Left hindlimb (tissue), 1 donor: Measurements from ENCODE around the gene CENPO.
A peak's percentile ranks its signal among the peaks of the same experiment; 100 is the strongest.

ENCODE experiments used
- DNase-seq: peaks from one replicate; pipeline ENCODE4 v3.0.0-alpha.2; 2018

CENPO gene

GRCh38 chr2:24839729-24840128, 46.5 kb downstream of the CENPO start:
- DNase-seq: no peak

DNA sequence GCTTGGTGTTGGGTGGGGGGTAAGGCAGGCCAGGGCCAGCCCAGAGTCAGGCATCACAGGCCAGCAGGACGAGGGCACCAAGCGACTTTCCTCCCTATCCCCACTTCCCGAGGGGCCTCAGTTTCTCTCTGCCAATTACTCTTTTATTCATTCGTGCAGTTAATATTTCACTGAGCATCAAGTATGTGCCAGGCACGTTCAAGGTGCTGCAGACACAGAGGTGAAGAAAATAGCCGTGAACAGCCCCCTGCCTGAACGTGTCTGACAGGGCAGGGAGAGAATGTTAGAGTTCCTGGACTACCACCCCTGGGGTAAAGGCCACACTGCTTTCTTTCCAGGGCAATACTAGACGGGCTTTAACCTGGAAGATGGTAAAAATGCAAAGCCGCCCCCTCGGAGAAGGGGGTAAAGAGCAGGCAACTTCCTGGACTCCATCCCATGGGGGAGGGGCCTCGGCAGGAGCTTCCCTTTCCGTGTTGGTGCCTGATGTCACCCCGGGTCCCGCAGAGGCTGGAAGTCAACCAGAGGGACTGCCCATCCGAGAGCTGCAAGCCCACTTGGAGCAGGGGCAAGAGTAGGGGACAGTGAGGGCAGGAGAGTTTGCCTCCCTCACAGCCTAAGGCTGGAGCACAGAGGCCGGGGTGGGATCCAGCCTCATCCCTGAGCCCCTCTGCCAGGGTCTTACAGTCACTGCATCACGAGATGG, 47.1 kb downstream of the CENPO start:
- DNase-seq: no peak

GRCh38 chr2:24840962-24841945, 48.0 kb downstream of the CENPO start:
- DNase-seq: peak; percentile 26

DNA sequence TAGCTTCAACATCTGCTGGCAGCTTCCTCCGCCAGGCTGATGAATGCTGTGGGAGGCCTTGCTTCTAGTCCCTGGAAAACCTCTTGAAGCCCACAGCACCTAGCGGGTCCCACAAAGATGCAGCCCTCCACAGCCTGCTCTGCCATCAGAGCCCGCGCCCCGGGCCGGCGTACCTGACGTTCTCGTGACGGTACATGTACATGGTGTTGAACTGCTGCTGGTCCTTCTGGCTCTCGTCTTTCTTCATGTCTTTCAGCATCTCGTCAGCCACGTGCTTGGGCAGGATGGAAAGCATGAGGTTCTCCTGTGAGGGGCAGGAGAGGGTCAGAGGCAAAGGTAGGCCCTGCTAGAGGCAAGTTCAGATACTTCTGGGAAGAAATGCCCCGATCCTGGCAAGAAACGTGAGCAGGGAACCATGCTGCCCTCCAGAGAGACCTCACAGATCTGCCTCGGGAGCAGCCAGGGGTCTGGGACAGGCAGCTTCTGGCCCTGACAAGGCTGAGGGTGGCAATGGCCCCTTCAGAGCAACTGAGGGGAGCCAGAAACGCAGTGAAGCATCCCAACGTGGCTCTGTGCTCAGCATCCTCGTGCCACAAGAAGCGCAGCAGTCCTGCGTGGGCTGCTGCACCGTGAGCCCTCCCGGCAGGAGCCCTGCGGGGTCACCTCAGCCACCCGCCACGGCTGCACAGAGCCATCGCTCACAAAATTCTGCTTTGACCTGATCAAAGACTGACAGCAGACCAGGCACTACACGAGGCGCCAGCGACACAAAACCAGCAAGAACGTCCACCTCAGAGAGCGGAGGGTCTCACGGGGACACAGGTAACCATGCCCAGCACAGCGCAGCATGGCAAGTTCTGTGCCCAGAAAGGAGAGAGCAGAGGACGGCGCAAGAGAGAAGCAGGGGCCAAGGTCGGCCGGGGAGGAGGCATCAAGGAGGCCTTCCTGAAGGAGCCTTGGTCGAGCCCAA, 49.1 kb downstream of the CENPO start:
- DNase-seq: peak; percentile 26

GRCh38 chr2:24843330-24843860, 50.2 kb downstream of the CENPO start:
- DNase-seq: peak; percentile 3

DNA sequence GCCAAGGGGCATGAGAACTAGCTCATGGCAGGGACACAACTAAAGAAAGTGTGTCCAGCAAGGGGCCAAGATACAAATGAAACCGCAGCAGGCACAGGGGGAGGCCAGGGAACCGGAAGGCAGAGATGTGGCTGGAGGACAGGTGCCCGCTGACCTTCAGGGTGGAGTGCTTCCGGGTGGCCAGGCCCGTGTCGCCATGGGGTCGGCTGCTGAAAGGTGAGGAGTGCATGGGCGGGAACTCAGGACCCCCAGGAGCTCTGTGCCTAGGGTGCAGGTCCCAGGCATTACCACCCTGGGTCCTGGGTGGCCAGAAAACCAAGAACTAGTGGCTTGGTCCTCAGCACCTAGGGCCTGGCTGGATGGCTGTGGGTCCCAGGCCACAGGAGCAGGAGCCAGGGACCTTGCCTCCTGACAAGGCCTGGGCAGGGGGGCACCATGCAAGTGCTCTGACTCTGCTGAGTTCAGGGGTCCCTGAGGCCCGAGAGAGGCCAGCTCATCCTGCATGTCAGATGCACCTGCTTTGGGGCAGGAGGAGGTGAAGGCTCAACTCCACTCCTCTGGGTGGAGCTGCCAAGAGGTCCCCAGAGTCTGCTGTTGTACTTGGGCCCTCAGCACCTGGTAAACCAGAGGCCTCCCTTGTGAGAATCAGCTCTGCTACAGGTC, 50.9 kb downstream of the CENPO start:
- no peak for DNase-seq

DNA sequence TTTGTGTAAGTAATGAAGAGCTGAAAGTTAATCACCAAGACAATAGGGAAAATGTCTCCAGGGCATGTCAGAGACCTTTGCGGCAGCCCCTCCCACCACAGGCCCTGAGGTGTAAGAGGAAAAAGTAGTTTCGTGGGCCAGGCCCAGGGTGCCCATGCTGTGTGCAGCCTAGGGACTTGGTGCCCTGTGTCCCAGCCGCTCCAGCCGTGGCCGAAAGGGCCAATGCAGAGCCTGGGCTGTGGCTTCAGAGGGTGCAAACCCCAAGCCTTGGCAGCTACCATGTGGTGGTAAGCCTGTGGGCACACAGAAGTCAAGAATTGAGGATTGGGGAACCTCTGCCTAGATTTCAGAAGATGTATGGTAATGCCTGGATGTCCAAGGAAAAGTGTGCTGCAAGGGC, 52.5 kb downstream of the CENPO start:
- no peak for DNase-seq

GRCh38 chr2:24850944-24851343, 57.7 kb downstream of the CENPO start:
- no peak for DNase-seq

GRCh38 chr2:24852026-24852425, 58.8 kb downstream of the CENPO start:
- DNase-seq: no peak

DNA sequence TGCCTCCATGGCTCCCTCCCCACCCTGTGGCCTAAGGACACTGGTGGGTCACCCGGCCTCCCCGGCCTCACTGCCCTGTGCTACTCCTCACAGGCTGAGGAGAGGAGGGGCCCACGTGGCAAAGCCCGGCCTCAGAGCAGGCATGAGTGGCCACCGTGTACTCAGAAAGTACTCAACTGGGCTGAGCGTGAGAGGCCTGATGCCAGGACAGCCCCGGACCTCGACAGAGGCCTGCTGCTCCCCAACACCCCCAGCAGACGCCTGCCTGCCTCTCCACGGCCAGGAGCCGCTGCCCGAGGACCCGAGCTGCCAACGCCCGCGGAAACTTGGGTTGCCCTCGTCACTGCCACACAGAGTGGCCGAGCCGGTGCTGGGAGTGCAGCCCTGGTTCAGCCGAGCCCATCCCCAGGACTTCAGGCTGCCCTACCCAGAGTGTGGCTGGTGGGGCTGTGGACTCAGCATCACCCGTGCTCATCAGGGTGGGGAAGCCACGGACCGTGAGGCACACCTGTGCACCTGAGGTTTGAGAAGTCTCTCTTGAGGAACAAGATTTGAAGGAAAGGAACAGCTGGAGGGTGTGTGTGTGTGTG, 59.3 kb downstream of the CENPO start:
- DNase-seq: no peak

- DNase-seq: no peak
Measured at GRCh38 chr2:24853046-24853445, 59.8 kb downstream of the CENPO start.

GRCh38 chr2:24853996-24854395, 60.8 kb downstream of the CENPO start:
- DNase-seq: no peak

DNA sequence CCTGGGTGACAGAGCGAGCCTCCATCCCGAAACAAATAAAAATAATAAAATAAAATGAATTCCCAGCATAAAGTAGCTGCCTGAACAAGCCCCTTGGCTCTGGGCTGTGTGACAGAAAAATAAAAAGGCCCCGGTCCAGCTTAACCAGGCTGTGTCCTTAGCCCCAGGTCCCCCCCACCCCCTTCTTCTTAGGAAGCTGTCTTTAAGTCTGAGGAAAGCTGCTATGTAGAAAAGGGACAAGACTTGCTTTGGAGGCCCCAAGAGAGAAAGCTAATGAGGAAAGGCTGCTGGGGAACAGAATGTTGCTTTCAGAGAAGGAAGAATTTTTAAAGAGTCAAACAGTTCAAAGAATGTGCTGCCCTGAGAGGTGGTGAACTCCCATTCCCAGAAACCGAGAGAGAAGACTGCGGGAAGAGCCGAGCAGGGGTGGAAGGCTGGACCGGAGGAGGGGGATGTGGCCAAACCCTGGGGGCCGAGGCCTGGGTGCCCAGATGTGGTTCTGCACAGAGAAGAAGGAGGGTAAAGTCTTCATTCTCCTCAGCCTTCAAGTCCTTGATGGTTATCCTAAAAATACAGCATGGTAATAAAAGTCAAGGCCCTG, 61.9 kb downstream of the CENPO start:
- no peak for DNase-seq

- no peak for DNase-seq
Measured at GRCh38 chr2:24855726-24856125, 62.5 kb downstream of the CENPO start.

- no peak for DNase-seq
Measured at GRCh38 chr2:24856791-24857211, 63.6 kb downstream of the CENPO start.

GRCh38 chr2:24857746-24858145, 64.5 kb downstream of the CENPO start:
- DNase-seq: no peak

GRCh38 chr2:24858996-24859395, 65.8 kb downstream of the CENPO start:
- DNase-seq: no peak

GRCh38 chr2:24859968-24860600, 66.9 kb downstream of the CENPO start:
- no peak for DNase-seq

DNA sequence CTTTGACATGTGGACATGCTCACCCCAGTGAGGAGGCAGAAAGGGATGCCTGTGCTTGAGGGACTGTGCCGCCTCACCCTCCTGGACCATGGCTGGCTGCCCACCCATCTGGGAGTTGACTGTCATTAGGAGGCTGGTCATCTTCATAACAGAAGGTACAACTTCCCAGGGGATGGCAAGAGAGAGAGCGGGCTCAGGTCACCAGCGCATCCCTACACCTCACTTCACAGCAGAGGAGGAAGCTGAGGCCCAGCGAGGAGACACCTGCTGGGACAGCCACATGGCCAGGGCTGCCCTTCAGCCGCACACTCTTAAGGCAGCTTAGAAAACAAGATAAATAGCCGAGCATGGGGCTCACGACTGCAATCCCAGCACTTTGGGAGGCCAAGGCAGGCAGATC, 67.4 kb downstream of the CENPO start:
- DNase-seq: no peak

- no peak for DNase-seq
Measured at GRCh38 chr2:24861500-24861899, 68.3 kb downstream of the CENPO start.

DNA sequence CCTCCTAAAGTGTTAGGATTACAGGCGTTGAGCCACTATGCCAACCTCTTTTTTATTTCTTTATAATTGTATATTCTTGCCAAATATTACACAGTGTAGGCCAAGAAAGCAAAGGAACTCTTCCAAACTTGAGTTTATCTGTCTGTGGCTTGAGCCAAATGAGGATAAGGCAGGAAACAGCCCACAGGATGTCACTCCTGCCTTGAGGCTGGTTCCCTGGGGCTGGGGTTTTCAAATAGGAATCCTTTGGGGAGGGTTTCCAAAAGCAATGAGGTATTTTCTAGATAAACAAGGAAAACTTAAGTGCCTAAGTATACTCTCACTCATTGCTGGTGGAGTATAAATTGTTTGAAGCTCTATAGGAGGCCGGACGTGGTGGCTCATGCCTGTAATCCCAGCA, 70.4 kb downstream of the CENPO start:
- DNase-seq: no peak
